Inflammatory macrophage (primary cell): ENCODE measurements around the gene PET100.

Experiments
- DNase-seq, 2 donors: peaks; one replicate each; pipeline ENCODE4 v3.0.0-alpha.2; 2020 to 2022

PET100 gene

DNA sequence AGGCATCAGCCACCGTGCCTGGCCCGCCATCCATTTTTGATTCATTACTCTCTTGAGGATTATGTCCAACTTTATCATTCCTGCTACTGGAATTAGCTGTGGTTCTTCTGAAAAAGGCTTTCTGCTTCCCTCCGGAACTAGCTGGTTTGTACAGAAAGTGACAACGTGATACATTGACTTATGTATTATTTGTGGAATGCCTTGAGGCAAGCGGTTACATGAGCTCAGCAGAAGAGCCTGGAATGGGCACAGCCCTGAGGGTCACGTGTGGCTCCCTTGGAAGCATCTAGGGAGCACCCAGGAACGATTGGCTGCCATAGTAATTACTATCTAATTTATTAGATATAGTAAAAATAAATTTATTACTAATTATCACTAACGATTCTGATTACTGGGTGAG is 24.8 kb downstream of the PET100 start:
- DNase-seq = no peak

DNA sequence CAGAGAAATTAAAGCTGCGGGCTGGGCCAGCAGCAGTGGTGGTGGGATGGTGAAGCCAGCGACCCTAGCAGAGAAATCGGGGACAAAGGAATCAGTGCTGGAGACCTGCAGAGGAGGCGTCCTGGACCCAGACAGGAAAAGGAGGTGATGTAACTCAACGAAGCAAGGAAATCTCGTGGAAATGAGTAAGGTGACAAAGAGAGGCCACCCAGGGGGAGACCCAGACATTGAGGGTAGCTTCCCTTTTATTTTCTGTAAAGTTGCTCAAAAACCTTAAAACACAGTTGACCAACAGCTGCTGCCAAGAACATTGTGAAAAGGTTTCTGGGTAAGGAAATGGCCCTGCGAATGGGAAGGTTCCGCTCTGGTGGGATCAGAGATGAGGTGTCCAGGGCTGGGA is 26.0 kb downstream of the PET100 start:
- DNase-seq = peak; percentile 96 to 98

DNA sequence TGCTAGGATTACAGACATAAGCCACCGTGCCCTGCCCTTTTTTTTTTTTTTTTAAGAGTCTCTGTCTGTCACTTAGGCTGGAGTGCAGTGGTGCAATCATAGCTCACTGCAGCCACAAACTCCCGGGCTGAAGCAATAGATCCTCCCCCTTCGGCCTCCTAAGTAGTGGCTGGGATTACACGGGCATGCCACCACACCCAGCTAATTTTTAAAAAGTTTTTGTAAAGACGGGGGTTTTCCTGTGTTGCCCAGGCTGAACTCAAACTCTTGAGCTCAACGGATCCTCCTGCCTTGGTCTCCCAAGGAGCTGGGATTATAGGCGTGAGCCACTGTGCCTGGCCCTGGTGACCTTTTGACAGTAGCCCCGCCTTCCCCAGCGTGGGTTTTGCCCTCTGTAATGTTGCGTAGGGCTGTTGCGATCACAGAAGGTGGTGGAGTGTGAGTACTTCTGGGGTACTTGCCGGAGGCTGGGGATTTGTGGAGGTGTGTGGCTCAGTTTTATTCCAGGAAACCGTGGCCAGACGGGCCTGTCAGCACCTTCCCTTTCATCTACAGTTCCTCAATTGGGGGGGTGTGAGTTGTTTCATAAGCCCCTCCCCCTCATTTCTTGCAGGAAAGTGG is 27.6 kb downstream of the PET100 start:
- DNase-seq = peak; percentile 94 to 96

DNA sequence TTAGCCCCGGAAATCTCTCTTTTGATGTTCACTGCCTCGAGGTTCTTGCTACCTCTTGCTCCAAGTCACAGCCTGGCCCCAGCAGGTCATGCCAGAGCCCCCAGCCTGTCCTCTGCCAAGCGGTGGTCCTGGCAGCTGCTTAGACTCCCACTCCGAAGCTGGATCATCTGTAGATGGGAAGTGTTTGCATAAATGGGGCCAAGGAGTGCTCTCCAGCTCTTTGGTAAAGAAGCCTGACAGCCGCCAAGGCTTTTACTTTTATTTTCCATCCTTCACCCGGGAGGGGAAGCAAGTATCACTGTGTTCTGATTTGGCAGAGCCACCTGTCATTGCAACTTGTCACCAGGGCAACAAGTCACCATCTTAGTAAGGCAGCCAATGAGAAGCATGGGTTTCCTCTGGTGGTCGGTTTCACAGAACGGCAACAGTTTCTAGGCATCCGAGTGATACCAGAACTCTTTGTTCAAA is 28.7 kb downstream of the PET100 start:
- DNase-seq = peak; percentile 58 to 61

DNA sequence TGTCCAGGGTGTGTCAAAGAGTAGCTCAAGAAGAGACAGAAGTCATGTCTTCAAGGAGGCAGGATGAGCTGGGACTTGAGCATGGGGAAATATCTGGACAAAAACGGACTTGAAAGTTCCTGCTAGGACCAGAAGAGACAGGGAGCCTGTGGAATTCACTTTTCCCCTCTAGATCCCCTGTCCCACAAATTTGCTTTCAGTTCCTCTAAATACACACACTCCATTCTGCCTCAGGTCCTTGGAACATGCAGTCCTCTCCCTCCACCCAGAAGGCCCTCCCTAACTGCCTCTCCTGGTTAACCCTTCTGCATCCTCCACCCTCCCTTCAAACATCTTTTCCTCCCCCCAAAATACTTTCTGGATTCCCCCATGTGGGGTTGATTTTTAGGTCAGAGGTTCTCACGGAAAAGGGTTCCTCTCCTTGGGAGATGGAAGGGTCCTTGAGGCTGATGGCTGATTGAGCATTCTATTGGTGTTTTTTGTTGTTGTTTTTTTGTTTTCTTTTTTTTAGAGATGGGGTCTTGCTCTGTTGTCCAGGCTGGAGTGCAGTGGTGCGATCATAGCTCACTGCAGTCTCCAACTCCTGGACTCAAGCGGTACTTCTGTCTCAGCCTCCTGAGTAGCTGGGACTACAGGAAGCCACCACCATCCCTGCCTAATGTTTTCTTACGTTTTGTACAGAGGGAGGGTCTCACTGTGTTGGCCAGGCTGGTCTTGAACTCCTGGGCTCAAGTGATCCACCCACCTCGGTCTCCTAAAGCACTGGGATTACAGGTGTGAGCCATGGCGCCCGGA is 32.3 kb downstream of the PET100 start:
- no peak for DNase-seq

DNA sequence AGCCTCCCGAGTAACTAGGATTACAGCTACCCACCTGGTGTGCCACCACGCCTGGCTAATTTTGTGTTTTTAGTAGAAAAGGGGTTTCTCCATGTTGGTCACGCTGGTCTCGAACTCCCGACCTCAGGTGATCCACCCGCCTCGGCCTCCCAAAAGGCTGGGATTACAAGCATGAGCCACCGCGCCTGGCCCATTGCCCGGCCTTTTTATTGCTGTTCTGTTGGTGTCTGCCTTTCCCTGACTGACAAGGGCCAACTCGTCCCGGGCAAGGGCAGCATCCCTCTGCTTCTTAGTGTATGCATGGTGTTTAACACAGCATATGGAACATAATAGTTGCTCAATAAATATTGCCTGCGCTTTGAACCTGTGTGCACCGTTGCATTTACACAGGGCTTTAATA is 33.1 kb downstream of the PET100 start:
- no peak for DNase-seq

DNA sequence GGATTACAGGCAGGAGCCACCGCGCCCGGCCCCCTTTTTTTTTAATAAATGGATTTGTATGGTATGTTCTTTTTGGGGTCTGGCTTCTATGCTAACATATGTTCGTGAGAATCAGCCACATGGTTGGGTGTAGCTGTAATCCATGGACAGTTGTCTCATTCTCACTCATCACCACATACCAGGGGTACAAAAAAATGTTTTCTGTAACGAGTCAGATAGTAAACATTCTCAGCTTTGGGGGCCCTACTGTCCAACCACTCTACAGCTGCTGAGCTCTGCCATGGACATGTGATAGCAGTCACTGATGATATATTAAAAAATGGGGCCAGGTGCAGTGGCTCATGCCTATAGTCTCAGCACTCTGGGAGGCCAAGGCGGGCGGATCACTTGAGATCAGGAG is 34.1 kb downstream of the PET100 start:
- DNase-seq = no peak

DNA sequence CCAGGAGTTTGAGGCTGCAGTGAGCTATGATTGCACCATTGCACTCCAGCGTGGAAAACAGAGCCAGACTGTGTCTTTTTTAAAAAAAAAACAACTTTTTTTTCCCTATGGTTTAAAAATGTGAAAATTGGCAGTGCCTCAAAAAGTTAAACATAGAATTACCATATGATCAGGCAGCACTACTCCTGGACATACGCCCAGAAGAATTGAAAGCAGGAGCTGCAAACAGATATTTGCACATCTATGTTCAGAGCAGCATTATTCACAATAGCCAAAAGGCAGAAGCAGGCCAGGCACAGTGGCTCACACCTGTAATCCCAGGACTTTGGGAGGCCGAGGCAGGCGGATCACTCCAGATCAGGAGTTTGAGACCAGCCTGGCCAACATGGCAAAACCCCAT is 35.5 kb downstream of the PET100 start:
- DNase-seq = no peak

DNA sequence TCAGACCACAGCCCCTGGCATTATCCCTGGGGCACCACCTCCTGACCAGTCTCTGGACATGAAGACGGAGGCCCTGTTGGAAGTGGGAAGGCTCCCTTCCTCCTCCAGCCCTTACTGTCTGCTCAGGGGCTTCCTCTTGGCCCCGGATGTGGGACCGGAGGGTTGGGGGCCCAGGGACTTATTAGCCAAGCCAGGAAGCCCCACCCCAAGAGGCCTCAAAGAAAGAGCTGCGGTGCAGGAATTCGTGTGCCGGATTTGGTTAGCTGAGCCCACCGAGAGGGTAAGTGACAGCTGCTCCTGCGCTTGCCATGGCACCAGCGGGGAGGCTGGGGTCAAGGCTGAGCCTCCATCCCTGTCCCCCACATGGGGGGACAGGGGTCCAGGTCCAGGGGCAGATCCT is 39.2 kb downstream of the PET100 start, which contains the start of gene RETN:
TSS of gene RETN (plus strand) at position 208 of the 400 bp plus-strand sequence. CDS start 278 bp downstream, outside the sequence.
- DNase-seq = no peak

DNA sequence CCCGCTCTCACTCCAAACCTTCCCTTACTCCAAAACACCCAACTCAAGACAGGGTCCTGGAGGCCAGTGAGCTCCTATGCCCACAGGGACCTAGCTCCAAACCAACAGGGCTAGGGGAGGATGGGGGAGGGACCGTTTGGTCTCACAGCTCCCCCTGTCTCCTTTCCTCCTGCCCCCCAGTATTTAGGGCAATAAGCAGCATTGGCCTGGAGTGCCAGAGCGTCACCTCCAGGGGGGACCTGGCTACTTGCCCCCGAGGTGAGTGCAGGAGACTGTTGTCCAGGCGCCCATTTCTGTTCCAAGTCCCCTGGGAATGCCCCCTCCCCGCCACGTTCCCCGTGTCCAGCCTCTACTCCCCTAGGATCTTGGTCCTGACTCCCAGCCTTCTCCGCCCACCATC is 40.0 kb downstream of the PET100 start:
- no peak for DNase-seq

DNA sequence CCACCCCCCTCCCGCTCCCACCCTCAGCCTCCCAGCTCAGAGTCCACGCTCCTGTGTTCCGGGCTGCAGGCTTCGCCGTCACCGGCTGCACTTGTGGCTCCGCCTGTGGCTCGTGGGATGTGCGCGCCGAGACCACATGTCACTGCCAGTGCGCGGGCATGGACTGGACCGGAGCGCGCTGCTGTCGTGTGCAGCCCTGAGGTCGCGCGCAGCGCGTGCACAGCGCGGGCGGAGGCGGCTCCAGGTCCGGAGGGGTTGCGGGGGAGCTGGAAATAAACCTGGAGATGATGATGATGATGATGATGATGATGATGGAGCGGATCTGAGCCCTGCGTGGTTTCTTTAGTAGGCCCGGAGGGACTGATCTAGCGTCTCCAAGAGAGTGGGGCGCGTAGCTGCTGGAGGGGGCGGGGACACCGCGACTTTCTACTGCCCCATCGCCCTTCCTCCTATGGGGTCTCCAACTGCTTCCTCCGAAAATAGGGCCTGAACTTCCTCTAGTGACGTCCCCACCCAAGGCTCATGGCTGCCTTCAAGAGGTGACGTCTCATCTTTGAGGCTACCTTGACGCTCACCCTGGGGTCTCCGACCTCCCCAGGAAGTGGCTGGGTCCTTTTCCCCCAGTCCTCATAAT is 40.7 kb downstream of the PET100 start:
- peak; percentile 72 to 80 for DNase-seq

DNA sequence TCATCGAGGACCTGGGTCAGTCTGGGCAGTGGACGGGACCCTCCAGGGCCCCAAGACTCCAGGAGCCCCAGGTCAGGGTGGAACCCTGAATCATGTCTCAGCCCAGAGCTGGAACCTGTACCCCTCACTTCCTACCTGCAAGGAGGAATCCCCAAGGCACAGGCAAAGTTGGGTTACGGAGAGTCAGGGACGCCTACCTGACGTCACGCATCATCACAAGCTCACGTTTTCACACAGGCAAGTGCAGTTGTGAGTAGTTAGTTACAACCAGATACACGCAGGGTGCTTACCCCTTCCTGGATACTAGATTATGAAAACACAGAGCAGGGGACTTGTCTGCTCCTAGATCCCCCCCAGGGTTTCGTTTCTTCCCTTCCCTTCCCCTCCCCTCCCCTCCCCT is 41.2 kb downstream of the PET100 start:
- DNase-seq = no peak

DNA sequence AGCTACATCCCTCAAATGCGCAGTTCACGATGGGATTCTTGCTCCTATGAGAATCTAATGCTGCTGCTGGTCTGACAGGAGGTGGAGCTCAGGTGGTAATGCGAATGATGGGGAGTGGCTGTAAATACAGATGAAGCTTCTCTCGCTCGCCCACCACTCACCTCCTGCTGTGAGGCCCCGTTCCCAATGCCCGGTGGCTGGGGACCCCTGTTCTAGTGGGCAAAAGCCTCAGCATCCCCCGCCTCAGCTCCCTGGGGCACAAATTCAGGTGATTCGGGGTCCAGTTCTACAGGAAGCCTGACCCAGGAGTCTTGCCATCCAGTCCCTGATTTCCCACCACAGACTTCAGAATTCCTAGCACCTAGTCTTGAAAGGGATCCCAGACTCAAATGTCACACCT is 42.9 kb downstream of the PET100 start:
- DNase-seq = no peak

DNA sequence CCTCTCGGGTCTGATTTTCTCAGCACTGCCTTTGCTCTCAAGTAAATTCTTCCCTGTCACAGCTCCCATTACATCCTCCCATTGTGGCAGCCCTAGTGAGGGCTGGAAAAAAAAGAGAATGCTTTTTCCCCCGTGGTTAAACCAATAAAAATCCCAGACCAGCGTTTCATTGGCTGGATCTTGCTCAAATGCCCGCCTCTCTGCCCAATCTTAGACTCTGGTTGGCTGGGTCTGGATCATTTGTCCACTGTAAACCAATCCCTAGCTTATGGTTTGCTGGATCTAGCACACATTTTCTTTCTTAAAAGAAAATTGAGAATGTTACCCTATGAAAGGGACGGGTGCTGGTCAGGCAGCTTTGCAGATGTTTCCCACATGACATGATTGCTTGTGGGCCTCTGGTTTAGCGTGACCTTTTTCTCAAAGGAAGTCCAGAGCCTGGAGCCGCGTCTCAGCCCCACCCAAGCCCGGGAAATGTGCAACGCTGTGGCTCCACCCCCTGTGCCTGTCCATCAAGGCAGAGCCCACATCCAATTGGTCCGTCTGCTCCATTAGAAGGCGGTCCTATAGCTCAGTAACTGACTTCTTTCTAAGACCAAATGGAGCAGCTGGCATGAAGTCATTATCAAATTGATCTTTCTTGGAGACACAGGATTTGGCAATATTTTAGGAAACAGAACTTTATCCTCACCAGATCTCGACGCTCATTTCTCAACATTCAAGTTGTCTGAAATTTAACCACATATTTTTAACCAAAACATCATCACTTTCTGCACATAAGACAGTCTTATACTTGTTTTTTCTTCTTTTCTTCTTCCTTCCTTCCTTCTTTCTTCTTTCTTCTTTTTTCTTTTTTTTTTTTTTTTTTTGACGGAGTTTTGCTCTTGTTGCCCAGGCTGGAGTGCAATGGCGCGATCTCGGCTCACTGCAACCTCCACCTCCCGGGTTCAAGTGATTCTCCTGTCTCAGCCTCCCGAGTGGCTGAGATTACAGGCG is 44.7 kb downstream of the PET100 start:
- peak; percentile 98 to 99 for DNase-seq

DNA sequence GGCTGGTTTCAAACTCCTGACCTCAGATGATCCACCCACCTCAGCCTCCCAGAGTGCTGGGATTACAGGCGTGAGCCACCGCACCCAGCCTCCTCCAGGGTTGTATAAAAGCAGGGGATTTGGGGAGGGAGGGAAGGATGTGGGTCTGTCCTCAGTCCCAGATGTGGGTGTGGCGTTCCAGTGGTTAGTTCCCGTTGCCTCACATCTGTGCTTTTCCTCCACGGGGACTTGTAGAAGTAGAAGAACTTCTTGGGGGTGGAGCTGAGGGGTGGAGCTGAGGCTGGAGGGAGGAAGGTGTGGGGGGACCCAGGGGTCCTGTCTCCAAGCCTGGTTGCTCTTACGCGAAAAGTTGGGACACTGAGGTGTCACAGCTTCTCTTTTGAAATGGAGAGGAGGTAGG is 46.8 kb downstream of the PET100 start:
- peak; percentile 90 to 93 for DNase-seq

DNA sequence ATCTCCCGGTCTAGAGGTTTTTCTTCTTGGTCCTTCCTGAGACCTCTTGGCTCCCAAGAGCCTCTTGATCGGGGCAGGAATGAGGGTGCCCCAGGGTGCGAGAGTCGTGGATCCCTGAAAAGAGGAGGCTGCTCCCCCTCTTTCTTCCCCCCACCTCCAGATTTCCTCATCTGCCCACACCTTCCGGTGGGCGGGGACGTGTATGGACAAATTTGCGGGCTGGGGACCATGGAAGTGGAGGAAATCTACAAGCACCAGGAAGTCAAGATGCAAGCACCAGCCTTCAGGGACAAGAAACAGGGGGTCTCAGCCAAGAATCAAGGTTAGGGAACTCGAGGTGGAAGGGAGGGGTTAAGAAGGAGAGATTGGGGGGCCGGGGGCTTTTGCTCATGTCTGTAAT is 47.3 kb downstream of the PET100 start, which contains the start of gene MCEMP1:
TSS of gene MCEMP1 (plus strand) at position 237 of the 400 bp plus-strand sequence. CDS start at position 268, 31 bp downstream.
- DNase-seq = peak; percentile 84 to 85

DNA sequence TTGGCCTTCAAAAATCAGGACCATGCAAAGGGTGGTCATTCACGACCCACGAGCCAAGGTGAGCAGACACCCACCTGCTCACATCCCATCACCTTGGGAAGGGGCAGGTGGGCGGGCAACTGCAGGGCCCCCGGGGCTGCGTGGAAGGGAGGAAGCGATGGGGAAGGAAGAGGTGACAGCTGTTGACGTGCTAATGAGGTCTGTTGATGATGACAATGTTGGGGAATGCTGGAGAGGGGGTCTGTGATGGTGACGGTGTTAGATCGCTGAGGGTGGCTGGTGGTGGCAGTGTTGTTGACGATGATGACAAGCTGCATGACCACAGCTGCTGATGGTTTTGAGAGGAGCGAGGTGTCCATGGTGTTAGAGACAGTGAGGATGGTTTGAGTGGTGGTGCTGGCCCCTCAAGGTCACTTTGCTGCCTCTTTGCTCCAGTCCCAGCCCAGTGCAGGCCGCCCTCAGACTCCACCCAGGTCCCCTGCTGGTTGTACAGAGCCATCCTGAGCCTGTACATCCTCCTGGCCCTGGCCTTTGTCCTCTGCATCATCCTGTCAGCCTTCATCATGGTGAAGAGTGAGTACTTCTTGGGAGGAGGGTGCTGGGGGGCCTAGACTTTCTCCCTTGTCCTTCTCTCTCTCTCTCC is 48.2 kb downstream of the PET100 start:
- peak; percentile 34 to 50 for DNase-seq

DNA sequence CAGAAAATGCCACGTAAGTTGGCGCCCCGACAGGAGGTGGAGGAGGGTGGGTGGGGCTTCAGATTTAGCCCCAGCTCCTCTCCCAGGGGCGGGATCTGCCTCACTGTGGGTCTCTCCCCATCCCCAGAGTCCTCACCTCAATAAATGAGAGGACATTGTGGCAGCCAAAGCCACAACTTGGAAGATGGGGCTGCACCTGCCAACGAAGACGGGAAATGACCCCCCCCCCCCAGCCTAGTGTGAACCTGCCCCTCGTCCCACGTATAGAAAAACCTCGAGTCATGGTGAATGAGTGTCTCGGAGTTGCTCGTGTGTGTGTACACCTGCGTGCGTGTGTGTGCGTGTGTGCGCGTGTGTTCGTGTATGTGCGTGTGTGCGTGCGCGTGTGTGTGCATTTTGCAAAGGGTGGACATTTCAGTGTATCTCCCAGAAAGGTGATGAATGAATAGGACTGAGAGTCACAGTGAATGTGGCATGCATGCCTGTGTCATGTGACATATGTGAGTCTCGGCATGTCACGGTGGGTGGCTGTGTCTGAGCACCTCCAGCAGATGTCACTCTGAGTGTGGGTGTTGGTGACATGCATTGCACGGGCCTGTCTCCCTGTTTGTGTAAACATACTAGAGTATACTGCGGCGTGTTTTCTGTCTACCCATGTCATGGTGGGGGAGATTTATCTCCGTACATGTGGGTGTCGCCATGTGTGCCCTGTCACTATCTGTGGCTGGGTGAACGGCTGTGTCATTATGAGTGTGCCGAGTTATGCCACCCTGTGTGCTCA is 49.6 kb downstream of the PET100 start:
- DNase-seq = peak; percentile 52 to 74

DNA sequence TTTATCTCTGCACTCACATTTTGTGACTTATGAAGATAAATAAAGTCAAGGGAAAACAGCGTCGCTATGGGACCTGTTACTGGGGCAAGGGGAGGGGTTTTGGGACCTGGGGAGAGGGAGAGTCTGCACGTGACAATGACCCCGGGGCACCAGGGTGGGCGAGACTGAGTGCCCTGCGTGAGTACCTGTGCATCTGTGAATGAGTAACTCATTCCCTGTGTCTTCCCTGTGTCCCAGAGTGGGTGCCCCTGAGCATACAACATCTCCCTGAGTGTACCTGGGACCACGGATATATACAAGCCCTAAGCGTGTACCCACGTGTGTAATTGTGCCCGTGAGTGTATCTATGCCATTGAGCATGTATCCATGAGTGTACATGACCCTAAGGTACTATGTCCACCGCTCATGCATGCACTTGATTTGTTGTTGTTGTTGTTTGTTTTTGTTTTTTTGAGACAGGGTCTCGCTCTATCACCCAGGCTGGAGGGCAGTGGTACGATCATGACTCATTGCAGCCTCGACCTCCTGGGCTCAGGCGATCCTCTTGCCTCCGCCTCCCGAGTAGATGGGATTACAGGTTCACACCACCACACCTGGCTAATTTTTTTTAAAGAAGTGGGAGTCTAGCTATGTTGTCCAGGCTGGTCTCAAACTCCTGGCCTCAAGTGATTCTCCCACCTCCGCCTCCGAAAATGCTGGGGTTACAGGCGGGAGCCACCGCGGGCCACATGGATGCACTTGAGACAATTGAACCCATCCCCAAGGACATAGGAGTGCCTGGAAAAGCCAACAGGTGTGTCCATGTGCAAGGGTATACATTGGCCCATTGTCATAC is 50.4 kb downstream of the PET100 start:
- DNase-seq = no peak
